IMR-90 (cell line): ENCODE results near the gene IDH3A. TPM values are rescaled to one million over a fixed set of nuclear protein-coding genes. Genes with fewer than 3 reads are reported as not detected.

ENCODE experiments used
- ATAC-seq: fragments of 200-7000 bp; cut with Tn5 transposase; 2 replicates; pipeline ENCODE4 v1.9.1; 2020; ENCODE audit warnings: low read depth, mild to moderate bottlenecking, moderate library complexity
- BruUV-seq: library from RNA; stranded (reverse); fragments of 400-500 nt; replicated peaks from 2 replicates; lab custom pipeline; 2021; lab: Mats Ljungman, UMichigan
- CTCF ChIA-PET: fragments of 300-600 bp; formaldehyde crosslinking; extraction: SDS; loops from one replicate; lab custom pipeline; 2021; ENCODE audit warnings: antibody characterized with exemption; lab: Yijun Ruan, JAX
- POLR2A ChIA-PET: fragments of 300-600 bp; sonication (Branson Sonifier 250); formaldehyde crosslinking; loops from one replicate; lab custom pipeline; 2022; ENCODE audit warnings: antibody characterized with exemption; ENCODE audit not compliant: unreplicated experiment; lab: Charles Lee
- DNase-seq: peaks from one replicate; pipeline ENCODE4 v3.0.0; 2013
- H2AFZ ChIP-seq: replicated peaks from 2 replicates; pipeline ENCODE3; 2013; ENCODE audit warnings: low read length, mild to moderate bottlenecking; ENCODE audit not compliant: poor library complexity
- H2AK5ac ChIP-seq: 2 replicates; pipeline ENCODE4 v1.6.1; 2013; ENCODE audit warnings: low read depth, low read length, inconsistent platforms
- H2AK9ac ChIP-seq: replicated peaks from 2 replicates; pipeline ENCODE3; 2013; ENCODE audit warnings: mild to moderate bottlenecking, low read depth, low read length, moderate library complexity; ENCODE audit not compliant: poor library complexity
- H2BK120ac ChIP-seq: 2 replicates; pipeline ENCODE4 v1.6.1; 2013; ENCODE audit warnings: low read depth, low read length, inconsistent platforms
- H2BK15ac ChIP-seq: 3 replicates; pipeline ENCODE4 v1.6.1; 2013; ENCODE audit warnings: low read depth, low read length, inconsistent platforms
- H2BK20ac ChIP-seq: 2 replicates; pipeline ENCODE4 v1.6.1; 2013; ENCODE audit warnings: low read depth, mild to moderate bottlenecking, inconsistent platforms, low read length, moderate library complexity
- H2BK5ac ChIP-seq: 2 replicates; pipeline ENCODE4 v1.6.1; 2013; ENCODE audit warnings: mild to moderate bottlenecking, low read depth, low read length, inconsistent platforms; ENCODE audit not compliant: poor library complexity, severe bottlenecking
- H3K14ac ChIP-seq: replicated peaks from 2 replicates; pipeline ENCODE4 v1.6.1; 2013; ENCODE audit warnings: low read depth, low read length, inconsistent platforms
- H3K18ac ChIP-seq: 2 replicates; pipeline ENCODE4 v1.6.1; 2013; ENCODE audit warnings: low read depth, low read length, control low read depth
- H3K23ac ChIP-seq: 2 replicates; pipeline ENCODE4 v1.6.1; 2013; ENCODE audit warnings: low read depth, low read length, inconsistent platforms
- H3K27ac ChIP-seq: 2 replicates; pipeline ENCODE4 v1.5.1; 2013; ENCODE audit warnings: mild to moderate bottlenecking, control low read depth, low read length; ENCODE audit not compliant: insufficient read depth
- H3K27me3 ChIP-seq: 2 replicates; pipeline ENCODE4 v1.6.1; 2013; ENCODE audit warnings: low read length; ENCODE audit not compliant: control insufficient read depth, insufficient read depth
- H3K36me3 ChIP-seq: 2 replicates; pipeline ENCODE4 v1.6.1; 2013; ENCODE audit warnings: low read length, mixed read lengths; ENCODE audit not compliant: control insufficient read depth, insufficient read depth
- H3K4ac ChIP-seq: 2 replicates; pipeline ENCODE4 v1.6.1; 2013; ENCODE audit warnings: low read depth, low read length, inconsistent platforms
- H3K4me1 ChIP-seq: 2 replicates; pipeline ENCODE4 v1.6.1; 2013; ENCODE audit warnings: low read length, mixed read lengths; ENCODE audit not compliant: control insufficient read depth, insufficient read depth
- H3K4me2 ChIP-seq: 2 replicates; pipeline ENCODE4 v1.6.1; 2013; ENCODE audit warnings: low read depth, mild to moderate bottlenecking, control low read depth, low read length, moderate library complexity
- H3K4me3 ChIP-seq: 2 replicates; pipeline ENCODE4 v1.5.1; 2013; ENCODE audit warnings: low read depth, mild to moderate bottlenecking, control low read depth, low read length, moderate library complexity; ENCODE audit not compliant: insufficient read depth
- H3K56ac ChIP-seq: 2 replicates; pipeline ENCODE4 v1.6.1; 2013; ENCODE audit warnings: low read length, inconsistent platforms; ENCODE audit not compliant: insufficient read depth; ENCODE audit errors: extremely low read depth
- H3K79me1 ChIP-seq, 2 experiments: 2 replicates each; pipeline ENCODE4 v1.6.1; 2013; ENCODE audit warnings: low read length in 2 of 2, inconsistent platforms in 1 of 2, low read depth in 1 of 2
- H3K9ac ChIP-seq: 2 replicates; pipeline ENCODE4 v1.6.1; 2013; ENCODE audit warnings: low read depth, low read length, control low read depth
- H3K9me1 ChIP-seq: 2 replicates; pipeline ENCODE4 v1.6.1; 2013; ENCODE audit warnings: low read length, inconsistent platforms; ENCODE audit not compliant: insufficient read depth
- H3K9me3 ChIP-seq: 2 replicates; pipeline ENCODE4 v1.6.1; 2013; ENCODE audit warnings: low read length; ENCODE audit not compliant: control insufficient read depth, insufficient read depth
- H4K20me1 ChIP-seq: 2 replicates; pipeline ENCODE4 v1.6.1; 2013; ENCODE audit warnings: low read length, inconsistent platforms; ENCODE audit not compliant: insufficient read depth
- H4K5ac ChIP-seq: 2 replicates; pipeline ENCODE4 v1.6.1; 2013; ENCODE audit warnings: mild to moderate bottlenecking, low read depth, low read length, control low read depth
- H4K8ac ChIP-seq, 2 experiments: 2 replicates each; pipeline ENCODE4 v1.6.1; 2013; ENCODE audit warnings: low read depth in 2 of 2, low read length in 2 of 2, control low read depth in 1 of 2, inconsistent platforms in 1 of 2
- H4K91ac ChIP-seq: 2 replicates; pipeline ENCODE4 v1.6.1; 2013; ENCODE audit warnings: low read depth, low read length, inconsistent platforms; ENCODE audit not compliant: insufficient read depth
- MXI1 ChIP-seq: IDR thresholded peaks from 2 replicates; pipeline ENCODE4 v1.6.1; 2012; ENCODE audit warnings: low read depth, mild to moderate bottlenecking, low read length, moderate library complexity, borderline replicate concordance
- NFE2L2 ChIP-seq: fragments of 150-350 bp; IDR thresholded peaks from 2 replicates; pipeline ENCODE4 v1.6.1; 2016; ENCODE audit warnings: low read depth, mild to moderate bottlenecking, low read length
- POLR2A ChIP-seq: IDR thresholded peaks from 2 replicates; pipeline ENCODE4 v1.6.1; 2012; ENCODE audit warnings: mild to moderate bottlenecking, low read depth, low read length
- RFX5 ChIP-seq: IDR thresholded peaks from 2 replicates; pipeline ENCODE4 v1.8.0; 2012; ENCODE audit warnings: low read depth, mild to moderate bottlenecking, low read length, moderate library complexity
- USF2 ChIP-seq: fragments of 150-350 bp; IDR thresholded peaks from 2 replicates; pipeline ENCODE4 v1.6.1; 2017; ENCODE audit warnings: mild to moderate bottlenecking, antibody characterized with exemption, low read length, low read depth
- WGBS, 2 experiments: methylation state at CpG; one replicate each; pipeline versions ENCODE4 v1.1.5 to v1.1.7; 2013; ENCODE audit warnings: missing lambda C conversion rate in 2 of 2; ENCODE audit not compliant: insufficient read length in 1 of 2; ENCODE audit errors: extremely low coverage in 2 of 2; 5-methylcytosine and 5-hydroxymethylcytosine counted together
- dilution Hi-C: fragments of 300-500 bp; cut with HindIII; formaldehyde crosslinking; loops from one replicate; pipeline ENCODE4 v1.14.3; 2018; ENCODE audit warnings: low sequenced_read_pairs; ENCODE audit not compliant: unreplicated experiment
- in situ Hi-C: fragments of 300-500 bp; cut with MboI; formaldehyde crosslinking; loops from 3 replicates; pipeline ENCODE4 v1.14.3; 2019; ENCODE audit warnings: low sequenced_read_pairs, inconsistent platforms, mixed read lengths
- intact Hi-C: fragments of 100-400 bp; cut with micrococcal nuclease; formaldehyde crosslinking; loops from 2 replicates; pipeline ENCODE4 v1.10.0; 2022
- polyA plus RNA-seq, 3 experiments: library from polyadenylated mRNA; depleted of rRNA; stranded (reverse); fragments of >200 nt; gene quantifications; 2 replicates each; pipeline ENCODE4 v1.2.3, GENCODE V29; 2012; ENCODE audit warnings: low replicate concordance in 1 of 3
- total RNA-seq: library from RNA; depleted of rRNA; stranded (reverse); fragments of >200 nt; gene quantifications from 2 replicates; pipeline ENCODE4 v1.2.3, GENCODE V29; 2012

The IDH3A gene
- total and polyA plus RNA-seq, 2 of the 4 experiments (the other 2 are of a cell fraction): 34.5 to 47.7 TPM

- Histone ChIP-seq H2AFZ (no peak overlapping the region), H3K36me3 (no peaks in the 10 kb centered on the region), H2AK5ac (no peak overlapping the region), H3K18ac (no peak overlapping the region), H2BK5ac (no peak overlapping the region), H3K9me3 (no peaks in the 10 kb centered on the region), H3K4ac (no peak overlapping the region), H3K27ac (no peak overlapping the region), H3K9ac (no peak overlapping the region), H3K27me3 (peaks cover 12% of the 10 kb centered on the region), H2BK20ac (no peak overlapping the region), H3K4me1 (peaks cover 6% of the 10 kb centered on the region; the same call in 1 of the 2 replicates), H2AK9ac (no peak overlapping the region), H3K56ac (no peak overlapping the region), H3K23ac (no peak overlapping the region), H2BK120ac (no peak overlapping the region), H3K79me1 (no peaks in the 10 kb centered on the region), H4K5ac (no peak overlapping the region), H3K4me3 (no peak overlapping the region), H3K14ac (no peak overlapping the region), H2BK15ac (no peak overlapping the region), H4K91ac (no peak overlapping the region), H3K9me1 (peaks cover 3% of the 10 kb centered on the region; the same call in 1 of the 2 replicates), H4K8ac (no peak overlapping the region), H3K4me2 (no peak overlapping the region), H4K20me1 (no peaks in the 10 kb centered on the region)
- BruUV-seq: no TSS peak
- TF ChIP-seq POLR2A (no peak), NFE2L2 (no peak), USF2 (no peak), RFX5 (no peak), MXI1 (no peak)
- in situ Hi-C loops (no loop called here), dilution Hi-C loops (no loop called here), intact Hi-C loops (no loop called here)
- WGBS, 2 experiments: no CpG with 5 or more reads among the region's 4 CpGs
- POLR2A ChIA-PET: no interaction called here
- DNase-seq (no peak), ATAC-seq (no peak)
- CTCF ChIA-PET: no interaction called here
Measured at GRCh38 chr15:78213956-78214355, 64.8 kb downstream of the IDH3A start.
